HG02678 (cell line): ENCODE results near the gene EDIL3.
"Not testable (repeated sequence)": the region's sequence is repeated elsewhere in the genome, so short reads cannot be mapped to it uniquely, and the experiment has no call there.

ENCODE experiments used
- ATAC-seq: cut with Tn5 transposase; IDR thresholded peaks from one replicate; pipeline ENCODE4 v1.9.1; 2021; ENCODE audit warnings: mild to moderate bottlenecking, moderate library complexity; ENCODE audit not compliant: unreplicated experiment

EDIL3 gene

GRCh38 chr5:84303315-84303714 is 81.4 kb downstream of the EDIL3 start:
- ATAC-seq = no peak

- no peak for ATAC-seq
Measured at GRCh38 chr5:84301535-84301934, 83.1 kb downstream of the EDIL3 start.

- ATAC-seq = no peak
Measured at GRCh38 chr5:84299959-84300358, 84.7 kb downstream of the EDIL3 start.

- ATAC-seq = no peak
Measured at GRCh38 chr5:84298628-84299027, 86.1 kb downstream of the EDIL3 start.

- not testable (repeated sequence) for ATAC-seq
Measured at GRCh38 chr5:84297641-84298040, 87.0 kb downstream of the EDIL3 start.

GRCh38 chr5:84292788-84293653 is 91.7 kb downstream of the EDIL3 start:
- no peak for ATAC-seq

GRCh38 chr5:84292000-84292642 is 92.6 kb downstream of the EDIL3 start:
- no peak for ATAC-seq

- ATAC-seq = no peak
Measured at GRCh38 chr5:84290673-84291072, 94.0 kb downstream of the EDIL3 start.

GRCh38 chr5:84290161-84290560 is 94.5 kb downstream of the EDIL3 start:
- no peak for ATAC-seq

GRCh38 chr5:84287951-84288350 is 96.7 kb downstream of the EDIL3 start:
- peak; percentile 80 for ATAC-seq

GRCh38 chr5:84286662-84287061 is 98.0 kb downstream of the EDIL3 start:
- no peak for ATAC-seq

GRCh38 chr5:84285641-84286637 is 98.7 kb downstream of the EDIL3 start:
- ATAC-seq = no peak

GRCh38 chr5:84281383-84281782 is 103.3 kb downstream of the EDIL3 start:
- no peak for ATAC-seq

GRCh38 chr5:84279234-84279633 is 105.4 kb downstream of the EDIL3 start:
- ATAC-seq = no peak

- ATAC-seq = no peak
Measured at GRCh38 chr5:84275609-84276008, 109.1 kb downstream of the EDIL3 start.

GRCh38 chr5:84274585-84275468 is 109.9 kb downstream of the EDIL3 start:
- ATAC-seq = no peak

- ATAC-seq = no peak
Measured at GRCh38 chr5:84273517-84273883, 111.2 kb downstream of the EDIL3 start.

- no peak for ATAC-seq
Measured at GRCh38 chr5:84272771-84273516, 111.7 kb downstream of the EDIL3 start.

- no peak for ATAC-seq
Measured at GRCh38 chr5:84265739-84266550, 118.7 kb downstream of the EDIL3 start.
